VCaP (cell line): ENCODE data around the gene JCAD.

ENCODE experiments used
- H3K27ac ChIP-seq: fragments of 450-650 bp; 2 replicates; pipeline ENCODE4 v1.5.1; 2017
- TF ChIP-seq, protein P1 (sequence below): fragments of 450-650 bp; conservative IDR thresholded peaks from 2 replicates; pipeline ENCODE4 v1.5.1; 2017; ENCODE audit warnings: mild to moderate bottlenecking, moderate library complexity

Gene JCAD

DNA sequence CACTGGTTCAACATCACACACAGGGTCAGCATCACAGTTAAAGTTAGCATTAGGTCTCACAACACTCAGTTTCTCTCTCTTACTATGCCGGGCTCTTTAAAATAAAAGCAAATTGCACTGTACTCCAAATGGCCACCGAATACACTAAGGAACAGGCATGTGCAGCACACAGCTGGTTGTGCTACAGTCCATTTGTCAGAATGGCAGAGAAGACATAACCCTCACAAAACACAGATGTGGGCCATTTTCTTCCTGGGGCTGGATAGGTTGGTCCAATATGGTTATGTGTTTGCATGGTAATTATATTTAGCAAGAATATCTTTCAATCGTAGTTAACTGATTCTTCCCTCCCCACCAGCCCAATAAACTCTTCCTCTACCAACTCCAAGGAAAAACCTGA is 9.0 kb downstream of the JCAD start:
- TF ChIP-seq, protein P1, sequence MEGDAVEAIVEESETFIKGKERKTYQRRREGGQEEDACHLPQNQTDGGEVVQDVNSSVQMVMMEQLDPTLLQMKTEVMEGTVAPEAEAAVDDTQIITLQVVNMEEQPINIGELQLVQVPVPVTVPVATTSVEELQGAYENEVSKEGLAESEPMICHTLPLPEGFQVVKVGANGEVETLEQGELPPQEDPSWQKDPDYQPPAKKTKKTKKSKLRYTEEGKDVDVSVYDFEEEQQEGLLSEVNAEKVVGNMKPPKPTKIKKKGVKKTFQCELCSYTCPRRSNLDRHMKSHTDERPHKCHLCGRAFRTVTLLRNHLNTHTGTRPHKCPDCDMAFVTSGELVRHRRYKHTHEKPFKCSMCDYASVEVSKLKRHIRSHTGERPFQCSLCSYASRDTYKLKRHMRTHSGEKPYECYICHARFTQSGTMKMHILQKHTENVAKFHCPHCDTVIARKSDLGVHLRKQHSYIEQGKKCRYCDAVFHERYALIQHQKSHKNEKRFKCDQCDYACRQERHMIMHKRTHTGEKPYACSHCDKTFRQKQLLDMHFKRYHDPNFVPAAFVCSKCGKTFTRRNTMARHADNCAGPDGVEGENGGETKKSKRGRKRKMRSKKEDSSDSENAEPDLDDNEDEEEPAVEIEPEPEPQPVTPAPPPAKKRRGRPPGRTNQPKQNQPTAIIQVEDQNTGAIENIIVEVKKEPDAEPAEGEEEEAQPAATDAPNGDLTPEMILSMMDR: no peak
- no peak overlapping the region for H3K27ac ChIP-seq

- TF ChIP-seq, protein P1: no peak
- H3K27ac ChIP-seq: no peak overlapping the region
These were observed 10.4 kb downstream of the JCAD start for GRCh38 chr10:30048768-30049517.

GRCh38 chr10:30047924-30048531 is 11.4 kb downstream of the JCAD start:
- no peak overlapping the region for H3K27ac ChIP-seq
- TF ChIP-seq, protein P1: no peak

DNA sequence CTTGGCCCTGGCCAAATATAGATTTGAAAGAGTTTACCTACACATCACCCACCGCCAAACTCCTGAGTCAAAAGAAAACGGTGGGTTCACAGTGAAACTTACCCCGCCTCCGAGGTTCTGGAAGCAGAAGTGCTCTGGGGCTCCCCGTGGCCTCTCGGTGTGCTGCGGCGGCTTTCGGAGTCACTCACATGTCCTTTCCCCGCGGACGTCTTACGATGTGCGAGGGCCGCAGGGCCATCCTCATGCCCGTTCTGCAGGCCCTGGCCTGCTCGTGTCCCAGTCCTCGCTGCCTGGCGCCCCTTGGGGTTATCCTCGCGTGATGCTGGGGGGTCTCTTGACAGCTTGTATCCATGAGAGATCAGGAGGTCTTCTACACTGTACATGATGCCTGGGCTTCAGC is 12.0 kb downstream of the JCAD start:
- TF ChIP-seq, protein P1: no peak
- no peak overlapping the region for H3K27ac ChIP-seq

DNA sequence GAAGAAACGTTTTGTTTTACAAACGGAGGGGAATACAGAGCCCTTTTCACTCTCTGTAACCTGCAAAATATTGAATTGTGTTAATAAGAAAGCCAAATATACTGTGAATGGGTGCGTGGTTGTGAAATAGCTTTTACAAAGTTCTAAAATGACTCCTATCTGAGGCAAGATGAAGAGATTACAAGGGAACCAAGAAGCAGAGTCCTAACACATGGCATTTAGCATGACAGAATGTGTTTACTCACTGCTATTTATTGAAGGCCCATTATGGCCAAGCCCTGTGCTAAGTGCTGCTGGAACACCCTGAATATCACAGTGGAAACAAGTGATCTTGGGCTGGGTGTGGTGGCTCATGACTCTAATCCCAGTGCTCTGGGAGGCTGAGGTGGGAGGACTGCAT is 12.9 kb downstream of the JCAD start:
- TF ChIP-seq, protein P1: no peak
- no peak overlapping the region for H3K27ac ChIP-seq

DNA sequence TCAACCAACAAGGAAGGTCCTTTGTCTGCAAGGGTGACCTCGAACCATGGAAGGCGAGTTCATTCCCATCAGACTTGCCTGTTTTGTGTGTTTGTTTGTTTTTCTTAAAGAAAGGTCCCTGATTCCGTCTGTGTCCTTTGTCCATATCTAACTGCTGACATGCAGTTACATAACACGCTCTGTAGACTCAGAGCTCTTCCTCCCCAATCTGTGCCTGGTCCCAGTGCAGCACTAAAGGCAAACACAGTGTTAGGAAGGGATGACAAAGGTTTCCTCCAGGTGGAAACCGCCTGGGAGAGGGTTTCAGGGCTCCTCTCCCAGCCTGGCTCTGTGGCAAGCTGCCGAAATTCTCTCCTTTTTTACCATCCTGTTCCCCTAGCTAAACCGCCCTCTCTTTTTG is 13.4 kb downstream of the JCAD start:
- H3K27ac ChIP-seq: no peak overlapping the region
- TF ChIP-seq, protein P1: no peak

DNA sequence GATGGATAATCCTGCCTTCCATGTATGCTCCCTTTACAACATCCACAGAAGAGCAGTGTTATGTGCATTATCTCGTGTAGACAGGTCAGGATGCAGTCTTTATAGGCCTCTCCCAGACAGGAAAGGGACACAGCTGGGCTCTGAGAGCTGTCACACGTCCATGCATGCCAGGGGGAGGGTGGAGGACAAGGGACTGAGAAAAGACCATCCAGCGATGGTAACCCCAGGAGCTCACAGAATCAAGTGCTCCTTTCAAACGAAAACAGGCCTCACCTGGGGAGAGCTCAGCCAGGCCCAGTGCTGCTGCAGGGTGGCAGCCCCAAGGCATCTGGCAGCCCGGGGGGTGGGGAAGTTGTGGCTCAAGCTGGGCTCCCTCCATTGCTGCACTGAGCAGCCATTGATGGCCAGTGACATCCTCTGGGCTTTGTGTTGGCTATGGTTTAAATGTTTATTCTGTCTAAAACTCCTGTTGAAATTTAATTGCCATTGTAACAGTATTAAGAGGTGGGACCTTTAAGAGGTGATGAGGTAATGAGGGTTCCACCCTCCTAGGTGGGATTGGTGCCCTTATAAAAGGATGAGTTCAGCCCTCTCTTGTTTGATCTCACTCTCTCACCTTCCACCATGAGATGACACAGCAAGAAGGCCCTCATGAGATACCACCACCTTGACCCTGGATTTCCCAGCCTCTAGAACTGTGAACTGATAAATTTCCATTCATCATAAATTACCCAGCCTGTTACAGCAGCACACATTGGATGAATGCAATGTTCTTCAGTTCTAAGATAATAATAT is 15.7 kb downstream of the JCAD start:
- TF ChIP-seq, protein P1: no peak

More for the DNA sequence above, 15.7 kb downstream of the JCAD start:
- H3K27ac ChIP-seq: no peak overlapping the region
